ENCODE measurements around the gene ITPKC.
A peak's percentile ranks its signal among the peaks of the same experiment; 100 is the strongest.
"Not testable (repeated sequence)": the region's sequence is repeated elsewhere in the genome, so short reads cannot be mapped to it uniquely, and the experiment has no call there.

Gene ITPKC

DNA sequence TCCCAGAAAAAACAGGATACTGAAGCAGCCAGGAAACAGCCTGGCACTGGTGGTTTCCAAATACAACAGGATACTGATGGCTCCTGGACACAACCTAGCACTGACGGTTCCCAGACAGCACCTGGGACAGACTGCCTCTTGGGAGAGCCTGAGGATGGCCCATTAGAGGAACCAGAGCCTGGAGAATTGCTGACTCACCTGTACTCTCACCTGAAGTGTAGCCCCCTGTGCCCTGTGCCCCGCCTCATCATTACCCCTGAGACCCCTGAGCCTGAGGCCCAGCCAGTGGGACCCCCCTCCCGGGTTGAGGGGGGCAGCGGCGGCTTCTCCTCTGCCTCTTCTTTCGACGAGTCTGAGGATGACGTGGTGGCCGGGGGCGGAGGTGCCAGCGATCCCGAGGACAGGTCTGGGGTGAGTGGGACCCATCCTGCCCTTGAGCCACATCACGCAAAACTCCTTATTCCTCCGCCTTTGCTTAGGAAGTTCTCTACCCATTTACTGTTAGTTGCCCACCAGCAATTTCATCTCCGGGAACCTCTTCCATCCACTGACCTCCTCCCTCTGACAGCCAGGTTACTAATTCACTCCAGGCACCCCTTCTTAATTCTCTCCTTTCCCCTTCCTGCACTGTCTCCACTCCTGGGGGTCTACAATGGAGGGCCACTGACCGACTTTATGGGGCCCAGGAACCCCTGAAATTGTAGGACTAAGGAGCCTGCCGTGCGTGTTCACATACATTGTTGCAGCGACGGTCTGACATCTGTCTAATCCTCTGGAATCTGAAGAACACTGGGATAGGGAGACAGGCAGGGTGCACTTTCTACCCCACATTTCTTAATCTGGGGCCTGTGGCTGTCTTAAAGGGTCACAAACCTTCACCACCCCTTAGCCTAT, 1.2 kb downstream of the ITPKC start:
- DNase-seq, result no peak

DNA sequence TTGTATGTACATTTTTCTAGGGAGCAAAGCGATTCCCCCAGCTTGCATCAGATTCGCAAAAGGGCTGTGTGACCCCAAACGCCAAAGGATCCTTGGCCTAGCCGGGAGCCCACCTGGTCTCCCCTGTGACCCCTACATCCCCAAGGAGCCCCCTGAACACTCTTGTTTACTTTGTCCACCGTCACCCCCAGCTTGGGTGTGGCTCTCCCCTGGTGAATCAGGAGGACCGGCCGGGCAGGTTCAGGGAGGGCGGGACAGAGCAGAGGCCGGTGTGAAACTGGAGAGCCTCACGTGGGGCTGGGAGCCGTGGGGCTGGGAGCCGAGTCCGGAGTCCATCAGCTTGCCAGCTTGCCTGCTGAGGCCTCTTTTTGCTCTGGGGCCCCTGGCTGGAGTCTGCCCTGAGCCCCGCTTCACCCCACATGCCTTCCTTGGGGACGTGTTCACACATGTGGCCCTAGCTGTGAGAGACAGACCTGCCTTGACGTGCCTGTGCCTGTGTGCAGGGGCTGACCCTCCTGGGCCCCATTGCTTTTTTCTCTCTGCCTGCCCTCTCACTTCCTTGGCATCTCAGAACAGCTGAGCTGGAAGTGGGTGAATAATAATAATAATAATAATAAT, 2.0 kb downstream of the ITPKC start:
- peak; percentile 30 for DNase-seq

DNA sequence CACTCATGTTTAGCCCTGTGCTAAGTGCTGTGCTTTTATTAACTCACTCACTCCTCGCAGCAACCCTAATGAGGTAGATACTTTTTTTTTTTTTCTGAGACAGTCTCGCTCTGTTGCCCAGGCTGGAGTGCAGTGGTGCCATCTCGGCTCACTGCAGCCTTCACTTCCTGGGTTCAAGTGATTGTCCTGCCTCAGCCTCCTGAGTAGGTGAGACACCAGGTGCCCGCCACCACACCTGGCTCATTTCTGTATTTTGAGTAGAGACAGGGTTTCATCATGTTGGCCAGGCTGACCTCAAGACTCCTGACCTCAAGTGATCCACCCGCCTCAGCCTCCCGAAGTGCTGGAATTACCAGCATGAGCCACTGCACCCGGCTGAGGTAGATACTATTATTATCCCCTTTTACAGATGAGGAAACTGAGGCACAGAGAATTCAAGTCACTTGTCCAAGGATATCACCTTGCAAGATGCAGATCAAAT, 2.5 kb downstream of the ITPKC start:
- DNase-seq, result no peak

DNA sequence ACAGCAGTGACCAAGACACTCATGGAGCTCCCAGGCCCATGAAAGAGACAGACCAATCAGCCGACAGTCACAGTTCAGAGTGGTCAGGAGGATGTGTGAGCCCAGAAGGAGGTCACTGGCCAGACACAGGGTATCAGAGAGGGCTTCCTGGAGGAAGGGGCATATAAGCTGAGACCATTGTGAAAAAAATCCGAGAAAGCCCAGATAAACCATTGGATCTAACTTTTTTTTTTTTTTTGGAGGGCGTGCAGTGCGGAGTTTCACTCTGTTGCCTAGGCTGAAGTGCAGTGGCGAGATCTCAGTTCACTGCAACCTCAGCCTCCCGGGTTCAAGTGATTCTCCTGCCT, 4.2 kb downstream of the ITPKC start:
- no peak for DNase-seq

DNA sequence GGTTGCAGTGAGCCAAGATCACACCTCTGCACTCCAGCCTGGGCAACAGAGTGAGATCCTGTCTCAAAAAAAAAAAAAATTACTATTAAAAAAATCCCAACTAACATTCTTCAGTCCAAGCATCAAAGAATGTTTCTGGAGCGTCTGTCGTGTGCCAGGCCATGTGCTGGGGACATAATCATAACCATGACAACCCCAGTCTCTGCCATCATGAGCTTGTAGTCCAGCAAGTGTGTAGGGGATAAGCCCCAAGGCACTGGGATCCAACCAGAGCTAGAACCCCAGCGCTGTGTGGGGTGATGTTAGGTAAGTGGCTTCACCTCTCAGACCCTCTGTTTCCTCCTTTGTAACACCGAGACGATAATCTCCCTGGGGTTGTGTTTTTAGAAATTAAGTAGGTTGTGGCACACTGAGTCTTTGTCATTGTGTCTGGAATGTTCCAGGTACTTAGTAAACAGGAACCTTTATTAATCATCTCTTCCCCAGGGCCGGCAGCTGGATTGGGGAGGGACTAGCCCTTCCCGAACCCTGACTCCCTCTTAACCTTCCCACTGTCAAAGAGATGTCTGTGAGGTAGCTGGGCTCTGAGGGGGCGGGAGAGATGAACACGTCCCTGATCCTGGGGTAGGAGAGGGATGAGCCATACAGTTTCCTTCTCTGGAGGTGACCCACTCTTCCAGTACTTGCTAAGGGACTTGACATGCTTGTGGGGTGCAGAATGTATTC, 5.2 kb downstream of the ITPKC start:
- no peak for DNase-seq

DNA sequence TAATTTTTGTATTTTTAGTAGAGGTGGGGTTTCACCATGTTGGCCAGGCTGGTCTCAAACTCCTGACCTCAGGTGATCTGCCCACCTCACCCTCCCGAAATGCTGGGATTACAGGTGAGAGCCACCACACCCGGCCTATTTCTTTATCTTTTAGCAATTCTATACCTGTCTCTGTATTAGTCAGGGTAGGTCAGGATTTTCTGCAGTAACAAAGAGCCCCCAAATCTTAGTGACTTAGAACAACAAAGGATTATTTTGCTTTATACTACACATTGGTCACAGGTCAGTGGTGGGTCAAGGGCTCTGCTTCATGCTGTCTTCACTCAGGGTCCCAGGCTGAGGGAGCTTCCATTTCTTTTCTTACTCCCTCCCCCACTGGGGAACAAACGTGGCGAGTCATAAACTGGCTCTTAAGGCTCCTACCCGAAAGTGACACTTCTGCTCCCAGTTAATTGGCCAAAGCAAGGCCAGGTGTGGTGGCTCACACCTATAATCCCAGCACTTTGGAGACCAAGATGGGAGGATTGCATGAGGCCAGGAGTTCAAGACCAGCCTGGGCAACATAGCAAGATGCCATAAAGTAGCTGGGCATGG, 6.8 kb downstream of the ITPKC start:
- DNase-seq, result no peak

DNA sequence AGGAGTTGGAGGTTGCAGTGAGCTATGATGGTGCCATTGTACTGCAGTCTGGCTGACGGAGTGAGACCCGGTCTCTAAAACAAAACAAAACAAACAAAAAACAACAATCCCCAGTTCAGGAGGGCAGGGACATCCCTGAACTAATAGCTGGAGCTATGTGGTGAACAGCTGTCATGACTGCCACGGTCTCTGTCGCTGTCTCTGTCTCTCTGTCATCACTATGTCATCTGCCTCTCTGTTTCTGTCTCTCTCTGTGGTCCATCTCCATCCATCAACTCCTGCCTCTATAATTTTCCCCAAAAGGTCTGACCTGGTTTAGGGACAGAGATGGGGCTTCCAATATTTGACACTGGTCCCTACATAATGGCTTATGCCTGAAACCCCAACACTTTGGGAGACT, 7.4 kb downstream of the ITPKC start:
- no peak for DNase-seq

DNA sequence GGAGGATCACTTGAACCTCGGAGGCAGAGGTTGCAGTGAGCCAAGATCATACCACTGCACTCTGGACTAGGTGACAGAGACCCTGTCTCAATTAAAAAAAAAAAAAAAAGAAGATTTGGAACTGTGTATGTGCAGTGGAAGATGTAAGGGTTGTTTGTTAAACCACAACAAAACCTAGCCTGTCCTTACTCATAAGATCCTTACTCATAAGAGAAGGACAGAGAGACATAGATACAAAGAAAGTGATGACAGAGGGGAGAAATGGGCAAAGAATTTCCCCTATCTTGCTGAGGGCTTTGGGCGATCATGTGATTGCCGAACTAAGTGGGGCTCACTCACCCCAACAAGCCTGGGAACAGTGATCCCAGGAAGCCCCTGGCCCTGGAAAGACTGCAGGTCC, 7.9 kb downstream of the ITPKC start:
- DNase-seq, result no peak

DNA sequence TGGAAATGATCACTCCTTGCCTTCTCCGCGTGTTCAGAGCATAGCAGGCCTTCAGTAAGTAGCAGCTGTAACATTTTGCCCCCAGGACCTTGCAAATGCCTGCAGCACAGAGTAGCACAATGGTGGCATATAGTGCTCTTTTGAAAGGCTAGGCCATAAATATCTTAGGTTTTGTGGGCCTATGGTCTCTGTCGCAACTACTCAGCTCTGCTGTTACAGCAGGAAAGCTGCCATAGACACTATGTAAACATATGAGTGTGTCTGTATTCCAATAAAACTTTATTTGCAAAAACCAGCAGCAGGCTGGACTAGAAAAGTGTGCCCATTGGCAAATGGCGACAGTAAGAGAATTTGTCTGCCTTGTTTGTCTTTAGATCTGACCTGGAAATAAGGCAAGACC, 9.4 kb downstream of the ITPKC start:
- DNase-seq, result no peak

DNA sequence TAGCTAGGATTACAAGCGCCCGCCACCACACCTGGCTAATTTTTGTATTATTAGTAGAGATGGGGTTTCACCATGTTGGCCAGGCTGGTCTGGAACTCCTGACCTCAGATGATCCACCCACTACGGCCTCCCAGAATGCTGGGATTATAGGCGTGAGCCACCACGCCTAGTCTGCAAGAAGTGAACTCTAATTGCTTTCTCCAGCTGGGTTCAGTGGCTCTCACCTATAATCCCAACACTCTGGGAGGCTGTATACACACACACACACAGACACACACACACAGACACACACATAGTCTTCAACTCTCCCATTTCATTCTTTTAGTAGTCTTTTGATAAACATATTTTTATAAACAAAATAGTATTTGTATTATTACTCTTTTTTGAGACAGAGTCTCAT, 13.2 kb downstream of the ITPKC start:
- DNase-seq, result not testable (repeated sequence)

DNA sequence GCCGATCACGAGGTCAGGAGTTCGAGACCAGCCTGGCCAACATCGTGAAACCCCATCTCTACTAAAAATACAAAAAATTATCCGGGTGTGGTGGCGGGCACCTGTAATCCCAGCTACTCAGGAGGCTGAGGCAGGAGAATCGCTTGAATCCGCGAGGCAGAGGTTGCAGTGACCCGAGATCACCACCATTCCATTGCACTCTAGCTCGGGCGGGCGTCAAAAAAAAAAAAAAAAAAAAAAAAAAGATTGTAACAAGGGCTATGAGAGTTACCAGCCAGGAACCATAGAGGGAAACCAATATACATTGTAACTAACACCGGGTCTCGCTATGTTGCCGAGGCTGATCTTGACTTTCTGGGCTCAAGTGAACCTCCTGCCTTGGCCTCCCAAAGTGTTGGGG, 15.4 kb downstream of the ITPKC start:
- DNase-seq, result not testable (repeated sequence)

DNA sequence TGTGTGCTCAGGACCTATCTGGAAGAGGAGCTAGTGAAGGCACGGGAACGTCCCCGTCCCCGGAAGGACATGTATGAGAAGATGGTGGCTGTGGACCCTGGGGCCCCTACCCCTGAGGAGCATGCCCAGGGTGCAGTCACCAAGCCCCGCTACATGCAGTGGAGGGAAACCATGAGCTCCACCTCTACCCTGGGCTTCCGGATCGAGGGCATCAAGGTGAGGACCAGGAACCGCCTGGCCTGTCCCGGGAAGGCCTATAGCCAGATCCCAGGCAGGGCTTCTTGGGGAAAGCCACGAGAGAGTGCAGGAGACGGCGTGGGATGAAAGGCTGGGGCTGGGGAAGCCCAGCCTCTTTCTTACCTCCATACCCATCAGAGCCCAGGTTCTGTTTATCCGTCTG, 16.2 kb downstream of the ITPKC start:
- DNase-seq, result no peak

DNA sequence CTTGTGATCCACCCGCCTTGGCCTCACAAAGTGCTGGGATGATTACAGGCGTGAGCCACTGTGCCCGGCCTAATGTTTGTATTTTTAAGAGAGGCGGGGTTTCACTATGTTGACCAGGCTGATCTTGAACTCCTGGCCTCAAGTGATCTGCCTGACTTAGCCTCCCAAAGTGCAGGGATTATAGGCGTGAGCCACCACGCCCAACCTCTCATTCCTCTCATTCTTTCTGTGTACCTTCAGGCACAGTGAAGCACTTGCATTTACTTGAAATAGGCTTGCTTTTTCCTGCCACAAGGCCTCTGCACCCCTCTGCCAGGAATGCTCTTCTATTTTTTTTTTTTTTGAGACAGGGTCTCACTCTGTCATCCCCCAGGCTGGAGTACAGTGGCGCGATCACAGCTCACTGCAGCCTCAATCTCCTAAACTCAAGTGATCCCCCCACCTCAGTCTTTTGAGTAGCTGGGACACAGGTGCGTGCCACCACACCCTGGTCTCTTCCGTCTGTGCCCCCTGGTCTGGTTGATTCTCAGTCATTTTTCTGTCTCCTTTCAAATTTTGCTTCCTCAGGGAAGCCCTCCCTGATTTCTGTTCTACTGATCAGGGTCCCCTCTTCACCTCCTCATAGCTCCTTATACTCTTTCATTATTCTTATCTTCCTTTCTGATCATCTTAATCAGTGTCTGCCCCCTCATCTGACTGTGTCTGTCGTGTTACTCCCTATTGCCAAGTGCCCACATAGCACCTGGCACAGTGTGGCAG, 18.3 kb downstream of the ITPKC start:
- DNase-seq, result no peak

DNA sequence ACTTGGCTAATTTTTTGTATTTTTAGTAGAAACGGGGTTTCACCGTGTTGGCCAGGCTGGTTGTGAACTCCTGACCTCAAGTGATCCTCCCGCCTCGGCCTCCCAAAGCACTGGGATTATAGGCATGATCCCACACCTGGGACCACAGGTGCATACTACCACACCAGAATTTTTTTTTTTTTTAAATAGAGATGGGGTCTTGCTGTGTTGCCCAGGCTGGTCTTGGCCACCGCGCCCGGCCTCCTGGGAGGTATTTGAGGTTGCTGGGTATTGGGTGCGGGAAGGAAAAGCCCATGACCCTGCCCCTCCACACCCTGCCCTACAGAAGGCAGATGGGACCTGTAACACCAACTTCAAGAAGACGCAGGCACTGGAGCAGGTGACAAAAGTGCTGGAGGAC, 19.7 kb downstream of the ITPKC start:
- no peak for DNase-seq

DNA sequence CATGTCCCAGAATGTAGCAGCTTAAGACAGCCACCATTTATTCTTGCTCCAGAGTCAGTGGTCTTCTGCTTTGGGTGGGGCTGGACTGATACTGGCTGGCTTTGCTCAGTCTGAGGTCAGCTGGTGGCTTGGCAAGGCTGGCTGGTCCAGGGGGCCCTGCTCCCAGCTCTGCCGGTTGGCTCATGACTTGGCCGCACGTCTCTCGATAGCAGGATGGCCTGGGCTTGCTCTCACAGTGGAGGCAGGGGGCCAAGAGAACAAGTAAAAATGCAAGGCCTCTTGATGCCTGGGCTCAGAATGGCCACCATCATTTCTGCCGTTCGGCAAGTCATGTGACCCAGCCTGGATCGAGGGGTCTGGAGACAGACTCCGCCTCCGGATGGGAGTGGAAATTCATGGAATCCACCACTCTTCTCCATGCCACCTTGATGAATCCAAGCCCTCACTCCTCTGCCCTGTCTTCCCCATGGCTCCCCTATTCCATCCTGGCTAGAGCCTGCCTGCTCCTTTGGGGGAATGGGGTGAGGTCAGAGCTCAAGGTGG, 20.3 kb downstream of the ITPKC start:
- no peak for DNase-seq

DNA sequence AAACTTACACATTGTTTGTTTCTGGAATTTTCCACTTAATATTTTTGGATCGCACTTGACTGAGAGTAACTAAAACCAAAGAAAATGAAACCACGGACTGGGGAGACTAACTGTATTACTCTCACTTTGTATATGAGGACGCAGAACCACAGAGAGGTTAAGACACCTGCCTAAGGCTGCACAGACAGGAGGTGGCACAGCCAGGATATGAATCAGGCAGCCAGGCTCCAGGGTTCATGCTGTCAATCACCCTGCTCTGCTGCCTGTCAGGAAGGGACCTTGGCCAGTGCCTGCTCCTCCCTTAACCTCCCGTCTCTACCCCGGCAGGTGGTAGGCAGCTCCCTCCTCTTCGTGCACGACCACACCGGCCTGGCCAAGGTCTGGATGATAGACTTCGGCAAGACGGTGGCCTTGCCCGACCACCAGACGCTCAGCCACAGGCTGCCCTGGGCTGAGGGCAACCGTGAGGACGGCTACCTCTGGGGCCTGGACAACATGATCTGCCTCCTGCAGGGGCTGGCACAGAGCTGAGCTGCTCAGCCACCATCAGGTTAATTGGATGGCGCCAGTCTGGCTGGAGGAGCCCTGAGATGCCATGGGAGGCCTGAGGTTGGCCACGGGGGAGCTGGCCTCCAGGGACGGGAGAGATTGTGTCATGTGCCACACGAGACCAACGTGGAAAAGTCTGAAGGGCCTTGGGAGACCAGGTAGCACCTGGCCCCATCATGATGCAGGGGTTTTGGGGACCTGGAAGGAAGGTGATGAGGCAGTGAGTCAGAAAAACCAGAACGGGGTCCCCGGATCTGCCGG, 22.3 kb downstream of the ITPKC start:
- no peak for DNase-seq

DNA sequence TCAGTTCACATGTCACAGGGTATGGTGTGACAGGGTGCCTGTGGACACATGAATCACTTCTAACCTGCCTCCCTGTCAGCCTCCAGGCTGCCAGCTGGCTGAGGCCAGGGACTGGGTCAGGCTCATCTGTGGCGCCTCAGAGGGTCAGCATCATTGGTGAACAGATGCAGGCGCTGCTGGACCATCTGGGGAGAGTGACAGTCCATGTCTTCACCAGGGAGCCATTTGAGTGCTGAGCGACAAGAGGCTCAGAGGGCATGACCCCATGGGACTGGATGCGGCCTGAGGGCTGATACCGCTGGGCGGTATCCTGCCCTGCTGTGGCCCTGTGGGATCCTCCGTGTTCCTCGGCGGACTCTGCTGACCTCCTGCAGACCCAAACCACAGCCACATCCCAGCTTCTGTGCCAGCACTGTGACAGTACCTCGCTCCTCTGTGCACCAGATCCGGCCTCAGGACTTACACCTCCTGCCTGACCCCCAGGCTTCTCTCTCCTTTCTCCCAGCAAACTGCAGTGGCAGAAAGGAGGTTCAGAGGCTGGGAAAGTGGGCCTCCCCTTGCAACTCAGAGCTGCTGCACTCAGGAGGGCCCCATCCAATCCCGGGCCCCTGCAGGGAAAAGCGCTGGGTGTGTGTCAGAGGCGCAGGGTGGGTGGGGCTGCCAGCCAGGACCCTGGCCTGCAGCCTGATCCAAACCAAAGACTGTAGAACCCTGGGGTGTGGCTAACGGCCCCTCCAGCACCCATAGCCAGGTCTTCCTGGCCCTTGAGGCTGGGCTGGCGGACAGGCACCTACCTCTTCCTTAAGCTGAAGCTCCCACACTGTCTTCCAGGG, 23.2 kb downstream of the ITPKC start:
- no peak for DNase-seq

DNA sequence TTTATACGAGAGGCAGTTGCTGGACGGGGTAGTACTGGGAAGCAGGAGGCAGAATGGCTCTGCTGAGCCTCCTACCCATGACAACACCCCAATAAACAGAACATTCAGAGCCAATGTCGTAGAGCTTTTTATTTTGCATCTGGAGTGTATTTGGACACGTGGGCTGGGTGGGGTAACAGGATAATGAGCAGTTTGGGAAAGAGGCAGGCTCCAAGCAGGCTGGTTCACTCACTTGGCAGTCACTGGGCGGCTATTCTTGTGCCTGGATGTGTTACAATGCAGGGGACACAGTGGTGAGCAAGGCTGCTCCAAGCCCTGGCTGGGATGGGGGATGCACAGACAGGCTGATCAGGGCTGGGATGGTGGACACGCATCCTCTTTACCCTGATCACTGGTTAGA, 23.8 kb downstream of the ITPKC start:
- no peak for DNase-seq

DNA sequence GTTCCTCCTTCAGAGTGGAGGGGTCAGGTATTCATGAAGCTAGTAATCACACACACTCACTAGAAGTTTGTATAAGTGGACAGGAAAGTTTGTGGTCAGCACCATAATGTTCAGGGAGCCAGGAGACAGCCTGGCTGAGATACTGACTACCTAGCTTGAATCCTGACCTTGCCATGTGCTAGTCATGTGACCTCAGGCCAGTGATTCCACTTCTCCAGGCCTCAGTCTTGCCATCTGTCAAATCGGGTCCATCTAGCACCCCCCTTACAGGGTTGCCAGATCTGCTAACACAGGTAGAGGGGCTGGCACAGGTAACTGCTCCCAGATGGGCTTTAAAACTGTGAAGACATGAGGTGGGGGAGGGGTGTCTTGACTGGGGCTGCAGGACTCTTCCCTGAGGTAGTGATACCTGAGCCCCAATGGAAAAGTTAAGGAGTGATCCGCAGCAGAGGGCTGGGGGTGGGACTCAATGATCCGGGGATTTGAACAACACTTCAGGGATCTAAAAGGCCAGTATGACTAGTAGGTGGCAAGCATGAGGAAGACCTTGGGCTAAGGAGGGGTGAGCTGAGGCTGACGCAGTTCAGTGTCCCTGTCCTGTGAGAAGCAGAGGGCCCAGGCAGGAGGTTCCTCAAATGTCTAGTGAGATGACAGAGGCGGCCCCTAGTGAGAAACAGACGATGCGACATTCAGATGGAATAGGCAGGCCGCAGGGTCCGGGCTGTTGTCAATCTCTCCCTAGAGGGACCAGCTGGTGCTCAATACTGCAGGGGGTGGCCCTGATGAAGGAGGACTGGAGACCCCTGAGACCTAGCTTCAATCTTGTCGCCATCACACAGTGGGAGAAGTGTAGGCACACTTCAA, 24.8 kb downstream of the ITPKC start:
- DNase-seq, result peak; percentile 7

DNA sequence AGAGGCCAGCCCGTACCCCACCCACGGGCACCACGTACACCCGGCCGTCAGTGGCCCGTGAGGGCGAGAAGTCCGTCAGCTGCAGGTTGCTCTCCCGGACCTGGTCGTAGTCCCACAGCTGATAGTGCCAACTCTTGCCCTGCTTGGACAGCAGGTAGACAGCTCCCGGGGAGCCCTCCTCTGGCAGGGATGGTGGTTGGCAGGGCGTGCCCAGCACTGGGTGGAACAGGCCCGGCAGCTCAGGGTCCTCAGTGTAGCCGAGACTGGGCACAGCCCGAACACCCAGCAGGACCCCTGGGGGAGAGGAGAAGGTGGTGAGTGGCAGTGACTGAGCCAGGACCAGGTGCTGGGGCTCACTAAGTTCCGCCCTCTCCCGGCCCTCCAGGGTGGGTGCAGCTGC, 25.6 kb downstream of the ITPKC start:
- DNase-seq, result no peak

Measured in OCI-M1 (cell line).